Measurements from ENCODE around the gene CATSPERZ.

Gene CATSPERZ, protein sequence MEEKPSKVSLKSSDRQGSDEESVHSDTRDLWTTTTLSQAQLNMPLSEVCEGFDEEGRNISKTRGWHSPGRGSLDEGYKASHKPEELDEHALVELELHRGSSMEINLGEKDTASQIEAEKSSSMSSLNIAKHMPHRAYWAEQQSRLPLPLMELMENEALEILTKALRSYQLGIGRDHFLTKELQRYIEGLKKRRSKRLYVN

DNA sequence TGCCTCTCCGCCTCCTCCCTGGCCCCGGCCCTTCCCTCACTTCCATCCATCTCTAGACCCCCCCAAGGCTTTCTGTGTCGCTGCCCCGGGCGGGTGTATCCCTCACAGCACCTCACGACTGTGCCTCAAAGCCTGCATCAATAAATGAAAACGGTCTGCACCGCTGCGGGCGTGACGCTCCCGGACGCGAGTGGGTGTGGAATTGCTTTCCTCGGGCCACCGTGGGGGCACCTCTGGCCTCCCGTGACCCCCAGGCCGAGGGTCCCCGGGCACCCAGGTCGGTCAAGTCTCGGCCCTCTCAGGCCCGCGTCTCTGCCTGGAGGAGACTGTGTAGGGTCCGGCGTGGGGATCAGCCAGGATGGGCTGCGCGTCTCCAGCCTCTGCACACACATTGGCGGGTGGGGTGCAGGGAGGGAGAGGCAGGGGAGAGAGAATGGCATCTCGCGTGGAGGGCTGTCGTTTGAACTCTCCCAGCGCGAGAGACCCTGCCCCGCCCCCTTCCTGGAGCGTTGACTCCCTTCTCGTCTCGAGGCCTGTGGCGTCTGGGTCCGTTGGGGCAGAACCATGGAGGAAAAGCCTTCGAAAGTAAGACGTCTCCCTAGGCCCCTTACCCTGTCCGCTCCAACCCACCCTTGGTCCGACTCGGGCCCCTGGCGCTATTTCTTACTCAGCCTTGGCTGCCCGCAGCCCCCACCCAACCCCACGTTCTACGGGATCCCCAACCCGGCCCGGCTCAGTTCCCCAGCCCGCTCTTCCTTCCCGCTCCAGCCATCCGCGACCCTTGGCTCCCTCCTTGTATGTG lies at the start of gene CATSPERZ:
Gene CATSPERZ (plus strand): TSS at position 512 of the 802 bp plus-strand sequence. CDS start 53 bp downstream, at position 565.
- H3K4me3 ChIP-seq (ENCODE audit: low read depth, low read length) = peak within 1 kb of the TSS; percentile 24
- DNase-seq (ENCODE audit: low read depth) = no peak

DNA sequence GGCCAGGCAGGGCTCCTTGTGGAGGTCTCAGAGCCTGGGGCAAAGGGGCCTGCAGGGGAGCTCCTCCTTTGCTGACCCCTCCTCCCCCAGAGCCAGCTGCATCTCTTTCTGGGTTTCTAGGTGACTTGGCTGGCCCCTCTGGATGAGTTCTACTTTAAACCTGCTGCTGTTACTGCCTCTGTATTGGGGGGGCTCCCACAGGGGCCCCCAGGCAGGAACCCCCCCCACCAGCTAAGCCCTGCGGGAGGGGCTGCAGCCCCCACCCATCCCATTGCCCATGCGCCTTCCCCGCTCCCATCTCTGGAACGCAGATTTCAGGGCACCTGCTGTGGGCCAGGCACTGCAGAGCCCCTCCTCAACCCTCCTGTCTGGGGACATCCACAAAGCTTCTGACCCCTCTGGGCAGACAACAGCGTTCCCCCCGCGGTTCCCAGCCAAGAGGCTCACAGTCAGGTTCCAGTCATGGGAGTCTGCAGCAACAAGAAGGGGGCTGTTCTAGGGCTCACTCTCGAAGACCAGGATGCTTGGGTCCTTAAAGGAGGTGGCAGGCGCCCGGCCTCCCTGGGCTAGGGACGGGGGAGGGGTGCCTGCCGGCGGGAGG lies 49.6 kb upstream of the CATSPERZ start:
- no peak for DNase-seq (ENCODE audit: low read depth)
- H3K4me3 ChIP-seq (ENCODE audit: low read depth, low read length) = peak overlapping the region; percentile 76

DNA sequence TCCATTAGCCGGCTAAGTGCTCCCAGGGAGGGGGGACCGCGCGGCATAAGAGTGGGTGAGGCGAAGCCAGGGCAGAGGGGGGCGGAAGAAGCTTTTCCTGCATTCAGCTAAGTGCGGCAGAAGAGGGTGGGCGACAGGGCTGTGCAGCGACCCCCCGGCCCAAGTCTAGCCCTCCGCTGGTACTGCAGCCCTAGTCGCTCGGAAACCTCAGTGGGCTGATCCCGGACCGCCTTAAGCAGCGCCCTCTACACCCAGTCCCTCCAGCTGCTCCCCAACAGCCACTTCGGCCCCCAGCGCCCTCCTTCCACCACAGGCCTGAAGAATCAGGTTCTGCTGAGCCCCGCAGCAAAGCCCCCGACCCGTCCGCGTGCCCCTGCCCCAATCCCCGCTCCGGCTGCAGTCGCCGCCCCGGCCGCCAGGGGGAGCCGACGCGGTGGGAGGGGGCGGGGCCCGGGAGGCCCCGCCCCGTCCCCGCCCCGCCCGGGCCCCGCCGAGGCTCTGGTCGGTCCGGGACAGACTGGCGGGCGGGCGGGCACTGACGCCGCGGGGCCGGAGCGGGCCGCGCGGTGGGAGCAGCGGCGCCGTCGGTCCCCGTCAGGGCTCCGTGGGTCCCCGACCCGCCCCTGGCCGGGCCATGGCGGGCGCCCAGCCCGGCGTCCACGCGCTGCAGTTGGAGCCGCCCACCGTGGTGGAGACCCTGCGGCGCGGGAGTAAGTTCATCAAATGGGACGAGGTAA lies 49.0 kb upstream of the CATSPERZ start, which contains the start of gene PLCB3:
Gene PLCB3 (plus strand): TSS at position 515 of the 737 bp plus-strand sequence. CDS start 120 bp downstream, at position 635.
- peak within 1 kb of the TSS; percentile 76 for H3K4me3 ChIP-seq (ENCODE audit: low read depth, low read length)
- no peak for DNase-seq (ENCODE audit: low read depth)

DNA sequence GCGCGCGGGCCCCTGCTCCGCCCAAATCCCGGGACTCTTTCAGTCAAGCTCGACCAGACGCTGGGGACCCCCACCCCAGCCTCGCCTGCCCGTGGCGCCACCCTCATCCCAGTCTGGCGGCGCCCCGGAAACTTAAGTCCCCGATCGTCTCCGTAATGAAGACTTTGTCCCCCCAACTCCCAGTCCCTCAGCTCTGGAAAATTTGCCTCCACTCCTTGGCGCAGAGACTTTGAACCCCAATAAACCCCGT lies 48.5 kb upstream of the CATSPERZ start:
- no peak for DNase-seq (ENCODE audit: low read depth)

DNA sequence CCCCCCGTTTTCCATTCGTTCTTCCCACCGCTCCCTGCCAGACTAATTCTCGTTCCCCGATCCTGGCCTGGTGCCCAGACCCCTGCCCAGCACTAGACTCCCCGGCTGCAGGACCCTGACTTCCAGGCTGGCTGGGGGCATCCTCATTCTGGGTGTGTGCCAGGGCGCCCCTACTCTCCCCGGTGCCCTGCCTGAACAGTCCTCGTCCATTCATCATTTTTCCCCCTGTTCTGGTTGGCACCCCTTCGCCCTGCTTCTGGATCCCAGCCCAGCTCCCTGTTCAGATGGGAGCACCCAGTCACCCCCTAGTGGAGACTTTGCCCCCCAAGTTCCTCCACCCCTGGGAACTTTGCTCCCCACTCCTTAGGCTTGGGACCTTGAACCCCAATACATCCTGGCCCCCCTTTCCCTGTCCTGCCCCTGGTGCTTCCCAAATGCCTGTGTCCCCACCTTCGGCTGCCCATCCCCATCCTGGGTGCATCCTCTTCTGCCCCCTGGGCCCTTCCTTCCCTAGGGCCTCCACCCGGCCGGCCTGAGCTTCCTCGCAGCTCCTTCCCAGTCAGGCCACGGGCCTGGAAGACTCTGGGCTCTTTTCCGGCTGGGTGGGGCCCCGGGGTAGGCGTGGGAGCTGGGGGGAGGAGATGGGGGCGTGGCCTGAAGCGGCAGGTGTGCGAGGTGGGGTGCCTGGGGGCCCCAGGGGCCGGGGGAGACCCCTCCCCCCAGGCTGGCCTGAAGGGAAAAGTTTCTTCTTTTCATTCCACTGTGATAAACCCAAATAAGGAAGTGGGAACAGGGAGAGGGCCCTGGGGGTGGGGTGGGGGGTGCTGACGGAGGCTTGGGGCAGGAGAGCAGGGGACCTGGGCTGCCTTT lies 47.9 kb upstream of the CATSPERZ start:
- H3K4me3 ChIP-seq (ENCODE audit: low read depth, low read length) = peak overlapping the region; percentile 76
- no peak for DNase-seq (ENCODE audit: low read depth)

More for the DNA sequence above, 48.5 kb upstream of the CATSPERZ start:
- H3K4me3 ChIP-seq (ENCODE audit: low read depth, low read length) = peak overlapping the region; percentile 76

DNA sequence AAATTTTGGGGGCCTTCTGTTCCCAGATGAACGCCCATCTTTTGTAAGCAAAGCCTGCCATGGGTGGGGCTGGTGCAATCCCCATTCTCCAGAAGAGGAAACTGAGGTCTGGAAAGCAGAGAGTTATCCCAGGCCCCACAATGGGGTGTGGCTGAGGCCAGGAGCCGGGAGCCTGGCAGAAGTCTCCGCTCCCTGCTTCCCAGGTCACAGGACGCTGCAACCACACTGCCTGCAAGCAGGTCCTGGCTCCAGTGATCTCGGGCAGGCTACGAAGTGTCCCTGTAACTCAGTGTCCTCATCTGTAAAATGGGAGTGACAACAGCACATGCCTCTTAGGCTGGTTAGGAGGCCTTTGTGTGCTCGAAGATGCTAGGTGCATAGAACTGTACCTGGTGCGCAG lies 47.1 kb upstream of the CATSPERZ start:
- DNase-seq (ENCODE audit: low read depth) = no peak
- peak overlapping the region; percentile 76 for H3K4me3 ChIP-seq (ENCODE audit: low read depth, low read length)

DNA sequence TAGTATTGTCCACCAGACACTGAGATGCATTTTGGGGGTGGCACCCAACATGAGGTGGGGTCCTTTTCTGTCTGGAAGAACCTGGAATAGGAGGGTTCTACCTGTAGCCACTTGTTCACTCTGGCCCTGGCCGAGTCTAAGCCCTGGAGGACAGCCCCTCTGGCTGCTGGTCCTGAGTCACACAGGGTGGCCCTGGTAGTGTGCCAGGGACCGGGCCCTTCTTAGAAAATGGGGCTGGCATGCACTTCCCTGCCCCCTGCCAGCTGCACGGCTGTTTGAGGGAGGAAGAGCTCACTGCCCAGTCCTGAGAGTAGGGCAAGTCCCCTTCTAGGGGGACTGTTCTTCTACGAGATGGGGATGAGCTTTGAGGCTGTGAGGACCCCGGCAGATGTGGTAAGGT lies 46.7 kb upstream of the CATSPERZ start:
- no peak overlapping the region for H3K4me3 ChIP-seq (ENCODE audit: low read depth, low read length)

DNA sequence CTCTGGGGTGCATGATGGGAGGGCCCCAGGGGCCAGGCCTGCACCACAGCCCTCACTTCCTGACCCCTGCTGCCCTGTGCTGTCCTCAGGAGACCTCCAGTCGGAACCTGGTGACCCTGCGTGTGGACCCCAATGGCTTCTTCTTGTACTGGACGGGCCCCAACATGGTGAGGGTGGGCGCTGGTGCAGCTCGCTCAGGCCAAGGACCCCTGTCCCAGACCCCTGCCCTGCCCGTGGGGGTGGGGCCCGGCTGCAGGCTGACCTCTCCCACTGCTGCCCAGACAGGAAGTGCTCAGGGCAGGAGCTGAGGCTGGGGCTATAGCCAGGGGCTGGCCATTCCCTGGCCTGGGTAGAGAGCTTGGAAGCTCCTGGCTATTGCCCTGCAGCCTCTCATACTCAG lies 45.8 kb upstream of the CATSPERZ start:
- H3K4me3 ChIP-seq (ENCODE audit: low read depth, low read length) = no peak overlapping the region
- DNase-seq (ENCODE audit: low read depth) = no peak

More for the DNA sequence above, 46.7 kb upstream of the CATSPERZ start:
- DNase-seq (ENCODE audit: low read depth) = no peak

DNA sequence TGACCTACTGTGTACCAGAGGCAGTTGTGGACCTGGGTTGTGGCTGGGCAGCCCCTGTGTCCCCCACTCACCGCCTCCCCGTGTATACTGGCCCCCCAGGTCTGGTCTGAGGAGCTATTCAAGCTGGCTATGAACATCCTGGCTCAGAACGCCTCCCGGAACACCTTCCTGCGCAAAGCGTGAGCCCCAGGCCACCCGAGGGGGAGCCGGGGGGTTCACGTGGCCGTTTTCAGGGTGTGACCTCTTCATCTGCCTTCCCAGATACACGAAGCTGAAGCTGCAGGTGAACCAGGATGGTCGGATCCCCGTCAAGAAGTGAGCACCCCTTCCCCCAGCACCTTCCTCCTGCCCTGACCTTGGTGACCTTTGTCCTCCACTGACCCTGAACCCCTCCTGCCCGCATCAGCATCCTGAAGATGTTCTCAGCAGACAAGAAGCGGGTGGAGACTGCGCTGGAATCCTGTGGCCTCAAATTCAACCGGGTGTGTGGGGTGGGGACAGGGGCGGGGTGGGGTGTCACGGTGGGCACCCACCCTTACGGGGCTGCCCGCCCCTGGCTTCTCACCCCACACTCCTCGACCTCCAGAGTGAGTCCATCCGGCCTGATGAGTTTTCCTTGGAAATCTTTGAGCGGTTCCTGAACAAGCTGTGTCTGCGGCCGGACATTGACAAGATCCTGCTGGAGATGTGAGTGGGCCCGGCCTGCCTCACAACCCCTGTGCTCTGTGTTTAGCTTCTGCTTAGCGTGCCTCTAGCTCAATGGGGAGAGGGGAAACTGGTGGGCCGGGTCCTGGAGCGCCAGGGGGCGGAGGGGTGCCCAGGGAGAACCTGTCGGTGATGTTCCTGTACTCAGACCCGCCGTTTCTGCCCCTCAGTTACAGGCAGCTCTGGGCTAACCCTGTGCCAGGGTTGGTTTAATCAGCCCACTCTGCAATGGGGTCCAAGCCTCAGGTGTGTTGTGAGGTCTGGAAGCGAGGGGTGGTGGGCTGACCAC lies 44.7 kb upstream of the CATSPERZ start:
- DNase-seq (ENCODE audit: low read depth) = no peak

DNA sequence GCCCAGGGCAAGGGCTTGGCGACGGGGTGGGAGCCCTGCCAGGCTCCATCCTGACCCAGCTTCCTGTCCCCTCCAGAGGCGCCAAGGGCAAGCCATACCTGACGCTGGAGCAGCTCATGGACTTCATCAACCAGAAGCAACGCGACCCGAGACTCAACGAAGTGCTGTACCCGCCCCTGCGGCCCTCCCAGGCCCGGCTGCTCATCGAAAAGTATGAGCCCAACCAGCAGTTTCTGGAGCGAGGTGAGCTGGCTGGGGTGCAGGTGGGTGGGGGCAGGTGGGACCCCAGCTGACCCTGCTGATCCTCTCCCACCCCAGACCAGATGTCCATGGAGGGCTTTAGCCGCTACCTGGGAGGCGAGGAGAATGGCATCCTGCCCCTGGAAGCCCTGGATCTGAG lies 43.9 kb upstream of the CATSPERZ start:
- no peak for DNase-seq (ENCODE audit: low read depth)
- no peak overlapping the region for H3K4me3 ChIP-seq (ENCODE audit: low read depth, low read length)

More for the DNA sequence above, 44.7 kb upstream of the CATSPERZ start:
- H3K4me3 ChIP-seq (ENCODE audit: low read depth, low read length) = no peak overlapping the region

DNA sequence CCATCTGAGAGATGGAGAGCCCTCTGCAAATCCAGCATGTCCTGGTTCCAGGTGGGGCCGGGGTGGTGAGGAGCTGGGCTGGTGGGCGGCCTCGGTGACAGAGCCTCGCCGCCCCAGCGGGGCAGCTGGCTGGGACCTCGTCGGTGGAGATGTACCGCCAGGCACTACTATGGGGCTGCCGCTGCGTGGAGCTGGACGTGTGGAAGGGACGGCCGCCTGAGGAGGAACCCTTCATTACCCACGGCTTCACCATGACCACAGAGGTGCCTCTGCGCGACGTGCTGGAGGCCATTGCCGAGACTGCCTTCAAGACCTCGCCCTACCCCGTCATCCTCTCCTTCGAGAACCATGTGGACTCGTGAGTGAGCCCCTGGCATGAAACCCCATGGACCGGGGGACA lies 41.8 kb upstream of the CATSPERZ start:
- no peak overlapping the region for H3K4me3 ChIP-seq (ENCODE audit: low read depth, low read length)
- no peak for DNase-seq (ENCODE audit: low read depth)

DNA sequence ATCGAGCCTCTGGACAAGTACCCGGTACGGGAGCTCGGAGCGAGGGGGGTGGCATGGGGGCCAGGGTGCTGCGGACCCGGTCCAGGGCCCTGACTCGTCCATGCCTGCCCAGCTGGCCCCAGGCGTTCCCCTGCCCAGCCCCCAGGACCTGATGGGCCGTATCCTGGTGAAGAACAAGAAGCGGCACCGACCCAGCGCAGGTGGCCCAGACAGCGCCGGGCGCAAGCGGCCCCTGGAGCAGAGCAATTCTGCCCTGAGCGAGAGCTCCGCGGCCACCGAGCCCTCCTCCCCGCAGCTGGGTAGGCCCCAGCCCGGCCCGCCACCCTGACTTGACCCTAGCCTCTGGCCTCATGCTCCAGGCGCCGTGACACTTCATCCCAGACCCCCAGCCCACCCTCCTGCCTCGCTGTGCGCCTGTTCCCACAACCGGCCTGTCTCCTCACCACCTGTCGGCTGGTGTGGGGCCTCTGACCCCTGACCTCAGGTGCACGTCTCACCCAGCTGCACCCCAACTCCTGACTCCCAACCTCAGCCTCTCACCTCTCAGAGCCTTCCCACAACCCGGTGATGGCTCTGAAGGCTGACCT lies 41.1 kb upstream of the CATSPERZ start:
- no peak for DNase-seq (ENCODE audit: low read depth)
- H3K4me3 ChIP-seq (ENCODE audit: low read depth, low read length) = no peak overlapping the region

DNA sequence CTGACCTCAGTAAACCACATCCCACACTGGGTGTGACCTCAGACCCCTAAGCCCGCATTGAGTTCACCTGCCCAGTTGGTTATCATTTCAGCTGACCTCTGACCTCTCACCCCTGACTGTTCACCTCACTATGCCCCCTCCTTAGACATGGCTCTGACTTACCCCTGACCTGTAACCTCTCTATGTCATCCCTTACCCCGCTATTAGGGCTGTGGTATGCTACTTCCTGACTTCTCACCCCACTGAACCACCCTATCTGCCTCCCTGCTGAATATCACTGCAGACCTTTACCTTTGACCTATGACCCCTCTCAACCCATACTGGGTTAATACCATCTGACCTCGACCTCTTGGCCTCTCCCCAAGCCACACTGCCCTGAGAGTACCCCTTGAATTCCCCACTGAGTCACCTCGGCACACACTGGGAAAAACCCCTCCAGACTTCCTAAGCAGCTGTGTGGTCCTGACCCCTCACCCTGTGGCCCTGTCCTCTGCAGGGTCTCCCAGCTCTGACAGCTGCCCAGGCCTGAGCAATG lies 40.6 kb upstream of the CATSPERZ start:
- no peak overlapping the region for H3K4me3 ChIP-seq (ENCODE audit: low read depth, low read length)
- no peak for DNase-seq (ENCODE audit: low read depth)

DNA sequence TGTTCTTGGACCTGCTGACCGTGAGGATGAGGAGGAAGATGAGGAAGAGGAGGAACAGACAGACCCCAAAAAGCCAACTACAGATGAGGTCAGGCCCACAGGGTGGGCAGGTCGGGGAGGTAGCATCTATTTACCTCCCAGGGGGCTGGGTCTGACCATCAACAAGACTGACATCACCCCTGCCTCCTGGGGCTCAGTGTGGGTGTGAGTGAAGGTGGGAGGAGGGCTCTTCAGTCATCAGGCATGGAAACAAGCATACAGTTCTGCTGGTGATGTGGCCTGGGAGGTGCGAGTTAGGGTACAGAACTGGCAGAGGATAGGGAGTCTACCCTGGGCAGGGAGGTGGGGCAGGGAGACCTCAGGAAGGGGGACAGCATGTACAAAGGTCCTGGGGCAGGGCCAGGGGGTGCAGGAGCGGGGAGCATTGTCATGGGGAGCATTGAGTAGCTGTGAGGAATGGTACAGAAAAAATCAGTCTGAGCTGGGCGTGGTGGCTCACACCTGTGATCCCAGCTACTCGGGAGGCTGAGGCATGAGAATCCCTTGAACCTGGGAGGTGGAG lies 39.9 kb upstream of the CATSPERZ start:
- H3K4me3 ChIP-seq (ENCODE audit: low read depth, low read length) = no peak overlapping the region
- DNase-seq (ENCODE audit: low read depth) = no peak

DNA sequence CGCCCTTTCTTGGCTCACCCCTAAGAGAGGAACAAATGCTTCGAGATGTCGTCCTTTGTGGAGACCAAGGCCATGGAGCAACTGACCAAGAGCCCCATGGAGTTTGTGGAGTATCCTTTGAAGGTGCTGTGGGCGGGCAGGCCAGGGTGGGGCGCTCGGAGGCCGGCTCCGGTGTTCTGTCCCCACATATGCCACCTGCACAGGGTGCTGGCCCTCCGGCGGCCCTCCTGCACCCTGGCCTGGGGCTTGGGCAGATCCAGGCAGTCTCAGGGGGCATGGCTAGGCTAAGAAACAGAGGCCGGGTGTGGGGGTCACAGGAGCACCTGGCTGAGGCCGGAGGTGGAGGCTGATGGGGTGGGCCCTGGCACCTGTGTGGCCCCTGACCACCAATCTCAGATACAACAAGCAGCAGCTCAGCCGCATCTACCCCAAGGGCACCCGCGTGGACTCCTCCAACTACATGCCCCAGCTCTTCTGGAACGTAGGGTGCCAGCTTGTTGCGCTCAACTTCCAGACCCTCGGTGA lies 38.5 kb upstream of the CATSPERZ start:
- H3K4me3 ChIP-seq (ENCODE audit: low read depth, low read length) = no peak overlapping the region
- DNase-seq (ENCODE audit: low read depth) = no peak

DNA sequence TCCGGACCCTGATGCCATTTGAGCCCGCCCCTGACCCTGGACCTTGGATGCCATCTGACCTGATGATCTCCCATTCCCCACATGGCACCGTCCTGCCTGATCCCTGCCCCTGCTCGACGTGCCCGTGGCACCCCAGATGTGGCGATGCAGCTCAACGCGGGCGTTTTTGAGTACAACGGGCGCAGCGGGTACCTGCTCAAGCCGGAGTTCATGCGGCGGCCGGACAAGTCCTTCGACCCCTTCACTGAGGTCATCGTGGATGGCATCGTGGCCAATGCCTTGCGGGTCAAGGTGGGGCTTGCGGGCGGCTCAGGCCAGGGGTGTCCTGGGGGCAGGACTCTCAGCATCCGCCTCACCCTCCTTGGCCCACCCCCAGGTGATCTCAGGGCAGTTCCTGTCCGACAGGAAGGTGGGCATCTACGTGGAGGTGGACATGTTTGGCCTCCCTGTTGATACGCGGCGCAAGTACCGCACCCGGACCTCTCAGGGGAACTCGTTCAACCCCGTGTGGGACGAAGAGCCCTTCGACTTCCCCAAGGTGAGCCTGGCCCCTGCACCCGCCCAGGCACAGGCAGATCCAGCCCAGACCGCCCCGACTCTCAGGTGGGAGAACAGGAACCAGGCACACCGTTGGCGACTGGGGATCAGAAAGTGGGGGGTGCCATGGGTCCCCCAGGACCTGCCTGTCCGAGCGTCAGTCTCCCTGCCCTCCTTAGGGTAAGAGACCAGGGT lies 37.7 kb upstream of the CATSPERZ start:
- DNase-seq (ENCODE audit: low read depth) = no peak
- no peak overlapping the region for H3K4me3 ChIP-seq (ENCODE audit: low read depth, low read length)
